Upper lobe of right lung (tissue), 1 donor: ENCODE data around the gene PSMB5. TPM values are rescaled to one million over a fixed set of nuclear protein-coding genes. Genes with fewer than 3 reads are reported as not detected.
"Not testable (repeated sequence)": the region's sequence is repeated elsewhere in the genome, so short reads cannot be mapped to it uniquely, and the experiment has no call there.

Experiments used
- ATAC-seq: fragments of 200-7000 bp; cut with Tn5 transposase; one replicate; pipeline ENCODE4 v1.9.1; 2020; ENCODE audit warnings: mild to moderate bottlenecking, moderate library complexity
- DNase-seq: peaks from one replicate; pipeline ENCODE4 v3.0.0-alpha.2; 2020
- H3K27ac ChIP-seq: fragments of 200-600 bp; one replicate; pipeline ENCODE4 v1.8.0; 2022
- H3K27me3 ChIP-seq: fragments of 200-600 bp; one replicate; pipeline ENCODE4 v1.8.0; 2022; ENCODE audit warnings: mild to moderate bottlenecking
- H3K36me3 ChIP-seq: fragments of 200-600 bp; one replicate; pipeline ENCODE4 v1.8.0; 2022
- H3K4me1 ChIP-seq: fragments of 200-600 bp; one replicate; pipeline ENCODE4 v1.8.0; 2022
- H3K4me3 ChIP-seq: fragments of 200-600 bp; one replicate; pipeline ENCODE4 v1.8.0; 2022; ENCODE audit warnings: mild to moderate bottlenecking
- H3K9me3 ChIP-seq: fragments of 200-600 bp; one replicate; pipeline ENCODE4 v1.8.0; 2022
- intact Hi-C: fragments of 100-400 bp; cut with DNase I; formaldehyde crosslinking; loops from one replicate; pipeline ENCODE4 v1.11.0; 2022
- total RNA-seq: library from RNA; stranded (reverse); fragmentation: NEBNext Ultra II Directional; extraction: Animal tissue kit (Norgen Biotek cat#: 25700); gene quantifications from one replicate; pipeline ENCODE4 v1.2.1, GENCODE V29; 2021
- TF ChIP-seq, protein P1 (sequence below): fragments of 200-600 bp; IDR thresholded peaks from one replicate; pipeline ENCODE4 v1.8.0; 2022; ENCODE audit warnings: antibody characterized with exemption
- donor health status: DM: no; HTN: yes; CAD: no; lungs with severe emphysema.

PSMB5 gene
- total RNA-seq, 1 donor from 2014 or later: 75.7 TPM

GRCh38 chr14:23005451-23006187 is 29.1 kb downstream of the PSMB5 start:
- Histone ChIP-seq H3K9me3 (no peaks in the 10 kb centered on the region), H3K27me3 (no peaks in the 10 kb centered on the region), H3K27ac (peak overlapping the region; percentile 95), H3K4me3 (peak overlapping the region; percentile 65), H3K36me3 (no peaks in the 10 kb centered on the region), H3K4me1 (peaks cover 19% of the 10 kb centered on the region)
- DNase-seq: no peak
- intact Hi-C loops: no loop called here
- no peak for ATAC-seq
- TF ChIP-seq, protein P1, sequence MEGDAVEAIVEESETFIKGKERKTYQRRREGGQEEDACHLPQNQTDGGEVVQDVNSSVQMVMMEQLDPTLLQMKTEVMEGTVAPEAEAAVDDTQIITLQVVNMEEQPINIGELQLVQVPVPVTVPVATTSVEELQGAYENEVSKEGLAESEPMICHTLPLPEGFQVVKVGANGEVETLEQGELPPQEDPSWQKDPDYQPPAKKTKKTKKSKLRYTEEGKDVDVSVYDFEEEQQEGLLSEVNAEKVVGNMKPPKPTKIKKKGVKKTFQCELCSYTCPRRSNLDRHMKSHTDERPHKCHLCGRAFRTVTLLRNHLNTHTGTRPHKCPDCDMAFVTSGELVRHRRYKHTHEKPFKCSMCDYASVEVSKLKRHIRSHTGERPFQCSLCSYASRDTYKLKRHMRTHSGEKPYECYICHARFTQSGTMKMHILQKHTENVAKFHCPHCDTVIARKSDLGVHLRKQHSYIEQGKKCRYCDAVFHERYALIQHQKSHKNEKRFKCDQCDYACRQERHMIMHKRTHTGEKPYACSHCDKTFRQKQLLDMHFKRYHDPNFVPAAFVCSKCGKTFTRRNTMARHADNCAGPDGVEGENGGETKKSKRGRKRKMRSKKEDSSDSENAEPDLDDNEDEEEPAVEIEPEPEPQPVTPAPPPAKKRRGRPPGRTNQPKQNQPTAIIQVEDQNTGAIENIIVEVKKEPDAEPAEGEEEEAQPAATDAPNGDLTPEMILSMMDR: no peak

DNA sequence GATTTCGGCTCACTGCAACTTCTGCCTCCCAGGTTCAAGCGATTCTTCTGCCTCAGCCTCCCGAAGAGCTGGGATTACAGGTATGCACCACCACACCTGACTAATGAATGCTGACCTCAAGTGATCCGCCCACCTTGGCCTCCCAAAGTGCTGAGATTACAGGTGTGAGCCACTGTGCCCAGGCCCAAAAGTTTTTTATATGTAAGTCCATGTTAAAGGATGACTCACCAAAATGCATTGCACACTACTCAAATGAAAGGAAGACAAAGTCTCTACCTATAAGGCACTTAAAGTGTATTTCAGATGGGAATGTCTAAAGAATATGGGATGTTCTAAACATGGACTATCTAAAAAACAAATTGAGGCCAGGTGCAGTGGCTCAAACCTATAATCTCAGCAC is 30.4 kb downstream of the PSMB5 start:
- H3K4me1 ChIP-seq: peaks cover 15% of the 10 kb centered on the region
- DNase-seq, H3K36me3 ChIP-seq, ATAC-seq, H3K4me3 ChIP-seq, H3K9me3 ChIP-seq, H3K27ac ChIP-seq, H3K27me3 ChIP-seq, intact Hi-C loops: not testable (repeated sequence)

- H3K27ac ChIP-seq: no peak overlapping the region
- ATAC-seq (no peak), DNase-seq (no peak)
- peaks cover 9% of the 10 kb centered on the region for H3K4me1 ChIP-seq
- intact Hi-C loops: no loop called here
- no peaks in the 10 kb centered on the region for H3K36me3 ChIP-seq
- H3K9me3 ChIP-seq: no peaks in the 10 kb centered on the region
- H3K27me3 ChIP-seq: no peaks in the 10 kb centered on the region
- H3K4me3 ChIP-seq: no peak overlapping the region
- TF ChIP-seq, protein P1: no peak
Measured at GRCh38 chr14:23002592-23002991, 32.1 kb downstream of the PSMB5 start.

GRCh38 chr14:23000860-23001259 is 33.8 kb downstream of the PSMB5 start:
- no peak overlapping the region for H3K4me3 ChIP-seq
- H3K9me3 ChIP-seq: no peaks in the 10 kb centered on the region
- TF ChIP-seq, protein P1: no peak
- no peak for DNase-seq
- no peak overlapping the region for H3K27ac ChIP-seq
- peaks cover 3% of the 10 kb centered on the region for H3K4me1 ChIP-seq
- intact Hi-C loops: no loop called here
- no peak for ATAC-seq
- H3K36me3 ChIP-seq: no peaks in the 10 kb centered on the region
- H3K27me3 ChIP-seq: no peaks in the 10 kb centered on the region

GRCh38 chr14:22998329-22999012 is 36.2 kb downstream of the PSMB5 start:
- intact Hi-C loops: no loop called here
- DNase-seq: no peak
- Histone ChIP-seq H3K4me3 (no peak overlapping the region), H3K4me1 (peaks cover 3% of the 10 kb centered on the region), H3K27me3 (no peaks in the 10 kb centered on the region), H3K9me3 (no peaks in the 10 kb centered on the region), H3K27ac (no peak overlapping the region), H3K36me3 (no peaks in the 10 kb centered on the region)
- ATAC-seq: no peak
- TF ChIP-seq, protein P1: no peak

DNA sequence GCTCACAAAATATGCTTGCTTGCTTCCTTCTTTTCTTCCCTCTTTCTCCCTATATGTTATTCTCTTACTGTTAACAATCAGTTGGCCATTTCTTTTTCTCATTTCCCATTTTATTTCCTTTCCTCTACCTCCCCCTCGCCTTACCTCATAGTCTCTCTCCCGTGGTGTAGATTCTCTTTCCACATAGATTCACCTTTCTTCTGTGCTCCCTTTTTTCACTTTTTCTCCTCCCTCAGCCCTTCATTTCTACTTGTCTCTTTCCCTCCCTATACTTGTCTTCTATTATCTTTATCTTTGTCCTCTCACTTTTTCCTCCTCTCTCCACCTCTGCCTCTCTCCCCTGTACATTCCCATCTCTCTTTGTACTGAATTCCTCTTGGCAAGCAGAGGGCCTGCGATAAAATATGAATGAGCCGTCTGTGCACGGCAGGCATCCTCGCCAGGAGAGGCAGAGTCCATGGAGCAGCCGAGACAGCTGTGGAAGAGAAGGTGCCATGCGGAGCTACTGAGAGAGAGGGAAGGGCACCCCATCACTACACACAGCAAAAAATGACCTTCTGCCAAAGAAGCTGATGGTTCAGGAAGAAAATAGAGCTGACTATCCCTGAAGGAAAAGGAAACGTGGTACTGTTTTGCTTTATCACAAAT is 36.9 kb downstream of the PSMB5 start:
- intact Hi-C loops: no loop called here
- Histone ChIP-seq H3K4me1 (peaks cover 3% of the 10 kb centered on the region), H3K36me3 (no peaks in the 10 kb centered on the region), H3K27ac (no peak overlapping the region), H3K4me3 (no peak overlapping the region), H3K27me3 (no peaks in the 10 kb centered on the region), H3K9me3 (no peaks in the 10 kb centered on the region)
- no peak for ATAC-seq
- TF ChIP-seq, protein P1: no peak
- no peak for DNase-seq
